OCI-LY3 (cell line): ENCODE results near the gene SLC25A48.

Experiments used
- EZH2phosphoT487 ChIP-seq: fragments of 200-600 bp; shearing (Covaris generic); IDR thresholded peaks from 2 replicates; pipeline ENCODE4 v1.6.1; 2018; ENCODE audit warnings: antibody characterized with exemption, mixed run types, low read depth
- TF ChIP-seq, protein P1 (sequence below): fragments of 200-600, 300-600 bp; sonication (generic); IDR thresholded peaks from 2 replicates; pipeline ENCODE4 v1.5.1; 2014; ENCODE audit warnings: antibody characterized with exemption, low read length, low read depth

DNA sequence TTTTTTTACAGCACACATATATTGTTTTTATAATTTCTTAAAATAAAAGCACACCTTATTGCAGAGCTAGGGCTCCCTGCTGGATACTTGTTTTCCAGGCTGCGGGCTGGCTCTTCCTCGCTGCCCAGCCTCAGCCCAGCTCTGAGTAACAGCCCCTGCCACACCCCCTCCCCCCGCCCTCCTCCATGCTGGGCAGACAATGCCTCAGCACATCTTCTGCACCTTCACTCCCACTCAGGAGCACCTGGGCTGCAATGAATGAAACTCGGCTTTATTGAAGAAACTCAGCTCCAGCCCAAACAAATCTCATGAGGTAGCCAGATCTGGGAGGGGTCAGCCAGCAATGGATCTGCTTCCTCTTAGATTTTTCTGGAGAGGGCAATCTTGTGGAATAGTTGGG lies 51.7 kb downstream of the SLC25A48 start:
- TF ChIP-seq, protein P1, sequence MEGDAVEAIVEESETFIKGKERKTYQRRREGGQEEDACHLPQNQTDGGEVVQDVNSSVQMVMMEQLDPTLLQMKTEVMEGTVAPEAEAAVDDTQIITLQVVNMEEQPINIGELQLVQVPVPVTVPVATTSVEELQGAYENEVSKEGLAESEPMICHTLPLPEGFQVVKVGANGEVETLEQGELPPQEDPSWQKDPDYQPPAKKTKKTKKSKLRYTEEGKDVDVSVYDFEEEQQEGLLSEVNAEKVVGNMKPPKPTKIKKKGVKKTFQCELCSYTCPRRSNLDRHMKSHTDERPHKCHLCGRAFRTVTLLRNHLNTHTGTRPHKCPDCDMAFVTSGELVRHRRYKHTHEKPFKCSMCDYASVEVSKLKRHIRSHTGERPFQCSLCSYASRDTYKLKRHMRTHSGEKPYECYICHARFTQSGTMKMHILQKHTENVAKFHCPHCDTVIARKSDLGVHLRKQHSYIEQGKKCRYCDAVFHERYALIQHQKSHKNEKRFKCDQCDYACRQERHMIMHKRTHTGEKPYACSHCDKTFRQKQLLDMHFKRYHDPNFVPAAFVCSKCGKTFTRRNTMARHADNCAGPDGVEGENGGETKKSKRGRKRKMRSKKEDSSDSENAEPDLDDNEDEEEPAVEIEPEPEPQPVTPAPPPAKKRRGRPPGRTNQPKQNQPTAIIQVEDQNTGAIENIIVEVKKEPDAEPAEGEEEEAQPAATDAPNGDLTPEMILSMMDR, result no peak
- TF ChIP-seq EZH2phosphoT487, result no peak
